IPS-18a (cell line): Measurements from ENCODE around the gene CRYGC.
"Not testable (repeated sequence)": the region's sequence is repeated elsewhere in the genome, so short reads cannot be mapped to it uniquely, and the experiment has no call there.

ENCODE experiments used
- H3K27ac ChIP-seq: one replicate; pipeline ENCODE4 v1.5.1; 2013; ENCODE audit warnings: low read length
- H3K27me3 ChIP-seq: one replicate; pipeline ENCODE4 v1.6.1; 2013; ENCODE audit warnings: mild to moderate bottlenecking, low read length; ENCODE audit not compliant: control insufficient read depth, insufficient read depth
- H3K36me3 ChIP-seq: one replicate; pipeline ENCODE4 v1.6.1; 2013; ENCODE audit warnings: low read depth, low read length; ENCODE audit not compliant: control insufficient read depth
- H3K4me1 ChIP-seq: one replicate; pipeline ENCODE4 v1.6.1; 2013; ENCODE audit warnings: low read depth, low read length; ENCODE audit not compliant: control insufficient read depth
- H3K4me3 ChIP-seq: one replicate; pipeline ENCODE4 v1.5.1; 2013; ENCODE audit warnings: low read length
- H3K9ac ChIP-seq: one replicate; pipeline ENCODE4 v1.6.1; 2013; ENCODE audit warnings: mild to moderate bottlenecking, low read length, moderate library complexity
- H3K9me3 ChIP-seq: one replicate; pipeline ENCODE4 v1.6.1; 2013; ENCODE audit warnings: low read depth, low read length; ENCODE audit not compliant: control insufficient read depth

CRYGC gene

DNA sequence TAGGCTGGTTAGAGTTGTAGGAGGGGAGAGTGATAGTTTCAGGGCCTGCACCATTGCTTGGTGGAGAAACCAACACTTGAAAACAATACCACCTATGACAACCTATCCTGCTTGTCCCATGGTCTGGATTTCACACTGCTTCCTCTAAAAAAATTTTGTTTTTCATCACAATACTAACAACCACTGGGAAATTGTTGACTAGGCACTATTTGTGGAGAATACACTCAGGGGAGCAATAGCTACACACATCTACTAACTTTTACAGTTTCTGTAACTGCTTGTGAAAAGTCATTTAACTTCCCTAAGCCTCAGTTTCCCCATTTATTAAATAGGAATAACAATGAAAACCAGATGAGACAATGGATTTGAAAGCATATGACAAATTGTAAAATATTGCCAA lies 20.5 kb upstream of the CRYGC start:
- Histone ChIP-seq H3K36me3 (no peaks in the 10 kb centered on the region), H3K9ac (no peak overlapping the region), H3K27ac (no peak overlapping the region), H3K4me1 (peaks cover 4% of the 10 kb centered on the region), H3K9me3 (no peaks in the 10 kb centered on the region), H3K27me3 (no peaks in the 10 kb centered on the region), H3K4me3 (no peak overlapping the region)

- peaks cover 4% of the 10 kb centered on the region for H3K4me1 ChIP-seq
- no peak overlapping the region for H3K9ac ChIP-seq
- H3K4me3 ChIP-seq = no peak overlapping the region
- H3K36me3 ChIP-seq = no peaks in the 10 kb centered on the region
- H3K27ac ChIP-seq = no peak overlapping the region
- no peaks in the 10 kb centered on the region for H3K27me3 ChIP-seq
- no peaks in the 10 kb centered on the region for H3K9me3 ChIP-seq
These were observed 19.2 kb upstream of the CRYGC start for GRCh38 chr2:208148803-208149202.

GRCh38 chr2:208147759-208148158 lies 18.1 kb upstream of the CRYGC start:
- H3K27me3 ChIP-seq = no peaks in the 10 kb centered on the region
- H3K36me3 ChIP-seq = no peaks in the 10 kb centered on the region
- H3K4me3 ChIP-seq = no peak overlapping the region
- no peak overlapping the region for H3K9ac ChIP-seq
- H3K9me3 ChIP-seq = no peaks in the 10 kb centered on the region
- peaks cover 8% of the 10 kb centered on the region for H3K4me1 ChIP-seq
- no peak overlapping the region for H3K27ac ChIP-seq

DNA sequence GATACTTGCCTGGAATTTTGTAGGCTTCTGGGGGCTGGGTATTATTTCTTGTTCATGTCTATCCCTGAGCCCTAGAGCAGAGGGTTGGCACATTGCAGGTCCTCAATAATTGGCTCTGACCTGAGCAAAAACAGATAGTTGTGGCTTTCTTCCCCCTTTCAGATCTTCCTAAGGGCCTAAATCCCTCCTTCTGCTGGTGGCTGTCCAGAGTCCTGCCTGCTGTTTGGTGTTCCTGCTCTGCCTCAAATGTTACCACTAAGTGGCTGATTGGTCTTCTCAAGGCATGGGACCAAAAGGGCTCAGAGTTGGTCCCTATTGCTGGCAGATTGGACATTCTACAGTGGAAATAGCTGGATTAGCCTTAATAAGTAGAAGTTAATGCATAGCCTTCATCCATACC lies 17.4 kb upstream of the CRYGC start:
- H3K4me1 ChIP-seq = peaks cover 13% of the 10 kb centered on the region
- no peak overlapping the region for H3K4me3 ChIP-seq
- no peak overlapping the region for H3K27ac ChIP-seq
- no peaks in the 10 kb centered on the region for H3K27me3 ChIP-seq
- no peaks in the 10 kb centered on the region for H3K36me3 ChIP-seq
- H3K9ac ChIP-seq = no peak overlapping the region
- H3K9me3 ChIP-seq = no peaks in the 10 kb centered on the region

- no peak within 1 kb of the TSS for H3K9ac ChIP-seq
- H3K27ac ChIP-seq = no peak within 1 kb of the TSS
- peaks cover 13% of the 10 kb centered on the region for H3K4me1 ChIP-seq
- no peaks in the 10 kb centered on the region for H3K27me3 ChIP-seq
- no peaks in the 10 kb centered on the region for H3K9me3 ChIP-seq
- H3K4me3 ChIP-seq = no peak within 1 kb of the TSS
- H3K36me3 ChIP-seq = no peaks in the 10 kb centered on the region
These were observed 16.4 kb upstream of the CRYGC start, which contains the start of gene CRYGB for GRCh38 chr2:208146006-208146405. Gene CRYGB, minus strand, starts transcription at chr2:208146158. Its CDS starts 38 bp downstream, at chr2:208146120.

GRCh38 chr2:208142925-208143799 lies 13.5 kb upstream of the CRYGC start:
- Histone ChIP-seq H3K9me3 (no peaks in the 10 kb centered on the region), H3K4me1 (peaks cover 13% of the 10 kb centered on the region), H3K4me3 (no peak overlapping the region), H3K27ac (peak overlapping the region; percentile 36), H3K9ac (no peak overlapping the region), H3K27me3 (no peaks in the 10 kb centered on the region), H3K36me3 (no peaks in the 10 kb centered on the region)

- peaks cover 9% of the 10 kb centered on the region for H3K4me1 ChIP-seq
- H3K9ac ChIP-seq = no peak overlapping the region
- H3K27me3 ChIP-seq = no peaks in the 10 kb centered on the region
- no peaks in the 10 kb centered on the region for H3K9me3 ChIP-seq
- no peaks in the 10 kb centered on the region for H3K36me3 ChIP-seq
- peak overlapping the region; percentile 36 for H3K27ac ChIP-seq
- H3K4me3 ChIP-seq = no peak overlapping the region
These were observed 12.8 kb upstream of the CRYGC start for GRCh38 chr2:208142240-208142924.

DNA sequence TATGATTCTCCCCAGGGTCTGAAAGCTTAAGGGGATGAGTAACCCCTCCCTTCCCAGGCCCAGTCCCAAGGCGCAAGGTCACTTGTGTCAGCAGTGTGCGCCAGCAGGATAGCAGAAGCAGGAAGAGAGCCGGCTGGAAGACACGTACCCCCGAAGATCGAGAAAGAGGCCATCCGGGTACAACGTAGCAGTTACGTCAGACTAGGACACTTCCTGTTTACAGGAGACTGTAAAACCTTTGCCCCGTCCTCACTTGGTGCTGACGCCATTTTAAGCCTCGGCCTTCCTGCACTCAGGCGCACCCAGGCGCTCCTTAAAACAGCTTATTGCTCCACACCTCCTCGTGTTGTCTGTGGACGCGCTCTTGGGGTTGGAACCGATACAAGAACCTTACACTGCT lies 9.8 kb upstream of the CRYGC start:
- H3K4me1 ChIP-seq = peaks cover 9% of the 10 kb centered on the region
- no peak overlapping the region for H3K4me3 ChIP-seq
- H3K27me3 ChIP-seq = no peaks in the 10 kb centered on the region
- H3K36me3 ChIP-seq = no peaks in the 10 kb centered on the region
- H3K9ac ChIP-seq = no peak overlapping the region
- H3K9me3 ChIP-seq = no peaks in the 10 kb centered on the region
- no peak overlapping the region for H3K27ac ChIP-seq

- not testable (repeated sequence) for H3K4me3 ChIP-seq, H3K27me3 ChIP-seq, H3K27ac ChIP-seq, H3K4me1 ChIP-seq, H3K9ac ChIP-seq, H3K36me3 ChIP-seq, H3K9me3 ChIP-seq
These were observed 8.7 kb upstream of the CRYGC start for GRCh38 chr2:208138334-208138733.

GRCh38 chr2:208136716-208137094 lies 7.1 kb upstream of the CRYGC start:
- Histone ChIP-seq H3K27me3 (no peaks in the 10 kb centered on the region), H3K4me1 (no peaks in the 10 kb centered on the region), H3K9me3 (no peaks in the 10 kb centered on the region), H3K36me3 (no peaks in the 10 kb centered on the region), H3K9ac (no peak overlapping the region), H3K4me3 (no peak overlapping the region), H3K27ac (no peak overlapping the region)

DNA sequence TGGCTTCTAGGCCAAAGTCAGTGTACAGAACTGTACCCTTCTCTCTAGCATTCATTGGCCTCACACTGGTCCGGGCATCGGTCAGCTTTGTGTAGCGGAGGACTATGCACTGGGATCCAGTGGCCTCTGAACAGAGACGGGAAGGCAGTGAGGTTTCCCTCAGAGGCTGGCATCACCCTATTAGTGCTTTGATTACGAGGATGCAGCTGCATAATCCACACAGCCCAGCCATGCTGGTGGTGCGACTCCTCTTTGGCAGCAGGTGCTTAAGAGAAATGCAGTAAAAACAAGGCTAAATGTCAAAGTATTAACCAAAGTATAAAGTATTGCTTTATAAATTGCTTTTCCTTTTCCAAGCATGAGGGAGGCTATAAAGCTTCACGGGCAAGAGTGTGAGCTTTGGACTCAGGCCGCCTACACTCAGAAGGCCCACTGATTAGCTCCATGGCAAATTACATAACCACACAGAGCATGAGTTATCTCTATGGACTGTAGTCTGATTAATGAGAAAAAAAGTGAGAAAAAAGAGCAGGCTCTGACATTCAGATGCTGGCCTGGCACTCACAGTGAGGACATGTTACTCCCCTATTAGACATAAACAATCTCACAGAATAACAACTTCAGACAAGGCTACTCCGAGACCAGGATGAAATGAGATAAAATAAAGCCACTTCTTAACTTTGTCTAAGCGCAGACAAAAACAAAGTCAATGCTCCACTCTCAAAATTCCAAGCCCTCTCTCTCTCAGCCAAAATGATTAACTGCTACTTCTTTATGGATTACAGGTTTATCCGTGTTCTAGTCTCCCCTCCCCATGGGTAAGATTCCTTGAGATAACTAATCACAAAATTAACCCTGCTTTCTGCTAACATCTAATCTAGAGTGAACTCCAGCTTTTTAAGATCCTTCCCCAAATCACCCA lies 6.4 kb upstream of the CRYGC start:
- no peaks in the 10 kb centered on the region for H3K9me3 ChIP-seq
- H3K4me3 ChIP-seq = no peak overlapping the region
- no peaks in the 10 kb centered on the region for H3K36me3 ChIP-seq
- H3K9ac ChIP-seq = no peak overlapping the region
- H3K27ac ChIP-seq = no peak overlapping the region
- no peaks in the 10 kb centered on the region for H3K4me1 ChIP-seq
- no peaks in the 10 kb centered on the region for H3K27me3 ChIP-seq
